Measurements from ENCODE around the gene LYST.
"Not testable (repeated sequence)": the region's sequence is repeated elsewhere in the genome, so short reads cannot be mapped to it uniquely, and the experiment has no call there.

Gene LYST

GRCh38 chr1:235910357-235911299 lies 43.9 kb upstream of the LYST start:
- no peaks in the 10 kb centered on the region for H3K9me3 ChIP-seq
- no peaks in the 10 kb centered on the region for H3K27me3 ChIP-seq
- H3K36me3 ChIP-seq, result no peaks in the 10 kb centered on the region
- H3K4me1 ChIP-seq (ENCODE audit: control insufficient read depth in 1 of 2, insufficient read depth in 1 of 2, low read depth in 1 of 2, low read length in 1 of 2), result peaks cover 10 to 13% of the 10 kb centered on the region in 2 experiments
- TF ChIP-seq CTCF (IDR thresholded peaks at IDR 0.05), result no peak
- H3K4me3 ChIP-seq (ENCODE audit: low read depth in 1 of 2, low read length in 1 of 2), result no peak overlapping the region
- no peak overlapping the region for H3K27ac ChIP-seq

GRCh38 chr1:235908742-235909520 lies 42.2 kb upstream of the LYST start:
- Histone ChIP-seq H3K9me3 (no peaks in the 10 kb centered on the region), H3K4me1 (ENCODE audit: control insufficient read depth in 1 of 2, insufficient read depth in 1 of 2, low read depth in 1 of 2, low read length in 1 of 2) (peaks cover 5% of the 10 kb centered on the region in 2 experiments), H3K27ac (no peak overlapping the region), H3K27me3 (no peaks in the 10 kb centered on the region), H3K4me3 (ENCODE audit: low read depth in 1 of 2, low read length in 1 of 2) (no peak overlapping the region), H3K36me3 (no peaks in the 10 kb centered on the region)
- TF ChIP-seq CTCF (IDR thresholded peaks at IDR 0.05), result no peak

GRCh38 chr1:235907897-235908240 lies 41.2 kb upstream of the LYST start:
- TF ChIP-seq CTCF (IDR thresholded peaks at IDR 0.05), result no peak
- H3K4me3 ChIP-seq (ENCODE audit: low read depth in 1 of 2, low read length in 1 of 2), result no peak overlapping the region
- no peaks in the 10 kb centered on the region for H3K9me3 ChIP-seq
- H3K27ac ChIP-seq, result no peak overlapping the region
- H3K4me1 ChIP-seq (ENCODE audit: control insufficient read depth in 1 of 2, insufficient read depth in 1 of 2, low read depth in 1 of 2, low read length in 1 of 2), result peaks cover 12% of the 10 kb centered on the region in 2 experiments
- H3K36me3 ChIP-seq, result no peaks in the 10 kb centered on the region
- no peaks in the 10 kb centered on the region for H3K27me3 ChIP-seq

- Histone ChIP-seq H3K27me3 (no peaks in the 10 kb centered on the region), H3K4me3 (ENCODE audit: low read depth in 1 of 2, low read length in 1 of 2) (no peak overlapping the region), H3K9me3 (no peaks in the 10 kb centered on the region), H3K36me3 (no peaks in the 10 kb centered on the region), H3K27ac (no peak overlapping the region), H3K4me1 (ENCODE audit: control insufficient read depth in 1 of 2, insufficient read depth in 1 of 2, low read depth in 1 of 2, low read length in 1 of 2) (peaks cover 12% of the 10 kb centered on the region in 2 experiments)
- no peak for TF ChIP-seq CTCF (IDR thresholded peaks at IDR 0.05)
Measured at GRCh38 chr1:235907187-235907896, 40.6 kb upstream of the LYST start.

- Histone ChIP-seq H3K27me3 (no peaks in the 10 kb centered on the region), H3K4me3 (ENCODE audit: low read depth in 1 of 2, low read length in 1 of 2) (no peak overlapping the region), H3K9me3 (no peaks in the 10 kb centered on the region), H3K36me3 (no peaks in the 10 kb centered on the region), H3K27ac (no peak overlapping the region), H3K4me1 (ENCODE audit: control insufficient read depth in 1 of 2, insufficient read depth in 1 of 2, low read depth in 1 of 2, low read length in 1 of 2) (peaks cover 15 to 16% of the 10 kb centered on the region in 2 experiments)
- no peak for TF ChIP-seq CTCF (IDR thresholded peaks at IDR 0.05)
Measured at GRCh38 chr1:235906436-235906835, 39.7 kb upstream of the LYST start.

GRCh38 chr1:235903809-235904208 lies 37.1 kb upstream of the LYST start:
- not testable (repeated sequence) for H3K27me3 ChIP-seq; H3K36me3 ChIP-seq; H3K4me3 ChIP-seq (ENCODE audit: low read depth in 1 of 2, low read length in 1 of 2); H3K27ac ChIP-seq; H3K9me3 ChIP-seq
- H3K4me1 ChIP-seq (ENCODE audit: control insufficient read depth in 1 of 2, insufficient read depth in 1 of 2, low read depth in 1 of 2, low read length in 1 of 2), result peaks cover 37 to 40% of the 10 kb centered on the region in 2 experiments

Measured in neutrophil (primary cell).